GM23248 (cell line): Measurements from ENCODE around the gene PRDM1. TPM values are rescaled to one million over a fixed set of nuclear protein-coding genes. Genes with fewer than 3 reads are reported as not detected.

Experiments
- DNase-seq: peaks from one replicate; pipeline ENCODE4 v3.0.0-alpha.2; 2015
- H2AFZ ChIP-seq: fragments of 200-600 bp; sonication (generic); 2 replicates; pipeline ENCODE4 v1.6.1; 2016; ENCODE audit warnings: antibody characterized with exemption
- H3F3A ChIP-seq: fragments of 200-600 bp; sonication (generic); 2 replicates; pipeline ENCODE4 v1.6.1; 2016; ENCODE audit warnings: mild to moderate bottlenecking, antibody characterized with exemption, mixed run types; ENCODE audit not compliant: insufficient read depth
- H3K27ac ChIP-seq: fragments of 200-600 bp; sonication (generic); 2 replicates; pipeline ENCODE4 v1.5.1; 2016; ENCODE audit warnings: mild to moderate bottlenecking
- H3K27me3 ChIP-seq: fragments of 200-600 bp; sonication (generic); replicated peaks from 2 replicates; pipeline ENCODE4 v1.6.1; 2016; ENCODE audit warnings: mild to moderate bottlenecking; ENCODE audit not compliant: insufficient read depth
- H3K36me3 ChIP-seq: fragments of 200-600 bp; sonication (generic); 2 replicates; pipeline ENCODE4 v1.6.1; 2016; ENCODE audit warnings: low read depth, mild to moderate bottlenecking
- H3K4me1 ChIP-seq: fragments of 200-600 bp; sonication (generic); 2 replicates; pipeline ENCODE4 v1.6.1; 2016; ENCODE audit warnings: mild to moderate bottlenecking; ENCODE audit not compliant: insufficient read depth
- H3K4me2 ChIP-seq: fragments of 200-600 bp; sonication (generic); one replicate; pipeline ENCODE4 v1.6.1; 2016; ENCODE audit warnings: mild to moderate bottlenecking; ENCODE audit not compliant: unreplicated experiment
- H3K4me3 ChIP-seq: fragments of 200-600 bp; sonication (generic); 2 replicates; pipeline ENCODE4 v1.5.1; 2016; ENCODE audit warnings: mild to moderate bottlenecking
- H3K79me2 ChIP-seq: fragments of 200-600 bp; sonication (generic); 2 replicates; pipeline ENCODE4 v1.6.1; 2016; ENCODE audit warnings: mild to moderate bottlenecking; ENCODE audit not compliant: insufficient read depth
- H3K9ac ChIP-seq: fragments of 200-600 bp; sonication (generic); 2 replicates; pipeline ENCODE4 v1.6.1; 2016; ENCODE audit warnings: mild to moderate bottlenecking
- H3K9me2 ChIP-seq: fragments of 200-600 bp; sonication (generic); 2 replicates; pipeline ENCODE4 v1.6.1; 2016; ENCODE audit warnings: mixed run types, mild to moderate bottlenecking, moderate library complexity; ENCODE audit not compliant: insufficient read depth
- H3K9me3 ChIP-seq: fragments of 200-600 bp; sonication (generic); one replicate; pipeline ENCODE4 v1.6.1; 2017; ENCODE audit warnings: low read depth
- H4K20me1 ChIP-seq: fragments of 200-600 bp; sonication (generic); 2 replicates; pipeline ENCODE4 v1.6.0; 2016; ENCODE audit not compliant: insufficient read depth
- EZH2 ChIP-seq: fragments of 200-600 bp; sonication (generic); IDR thresholded peaks from 2 replicates; pipeline ENCODE4 v1.6.1; 2018; ENCODE audit warnings: antibody characterized with exemption, mild to moderate bottlenecking; ENCODE audit not compliant: insufficient read depth, poor library complexity, severe bottlenecking
- EZH2phosphoT487 ChIP-seq: fragments of 200-600 bp; sonication (generic); IDR thresholded peaks from 2 replicates; pipeline ENCODE4 v1.6.1; 2018; ENCODE audit warnings: antibody characterized with exemption, moderate library complexity, mild to moderate bottlenecking, low read depth; ENCODE audit not compliant: insufficient read depth
- WGBS, 2 experiments: methylation state at CpG; one replicate each; pipeline ENCODE4 v1.1.6; 2015 to 2017; ENCODE audit warnings: low lambda C conversion rate in 2 of 2, low coverage in 1 of 2; ENCODE audit errors: missing lambda C conversion rate in 2 of 2; 5-methylcytosine and 5-hydroxymethylcytosine counted together
- in situ Hi-C: fragments of 300-500 bp; cut with MboI; formaldehyde crosslinking; loops from 2 replicates; pipeline ENCODE4 v1.15.0; 2020
- polyA plus RNA-seq: library from polyadenylated mRNA; unstranded; fragments of >200 nt; fragmentation: Nextera tagmentation; extraction: Ambion mirVana; gene quantifications from 2 replicates; pipeline ENCODE4 v1.2.1, GENCODE V29; 2016
- total RNA-seq: library from RNA; depleted of rRNA; stranded (reverse); fragments of >200 nt; shearing (Covaris generic); gene quantifications from 2 replicates; pipeline ENCODE4 v1.2.3, GENCODE V29; 2014

The PRDM1 gene
- total and polyA plus RNA-seq, 2 experiments from 2014 or later, result 2.7 to 3.9 TPM

DNA sequence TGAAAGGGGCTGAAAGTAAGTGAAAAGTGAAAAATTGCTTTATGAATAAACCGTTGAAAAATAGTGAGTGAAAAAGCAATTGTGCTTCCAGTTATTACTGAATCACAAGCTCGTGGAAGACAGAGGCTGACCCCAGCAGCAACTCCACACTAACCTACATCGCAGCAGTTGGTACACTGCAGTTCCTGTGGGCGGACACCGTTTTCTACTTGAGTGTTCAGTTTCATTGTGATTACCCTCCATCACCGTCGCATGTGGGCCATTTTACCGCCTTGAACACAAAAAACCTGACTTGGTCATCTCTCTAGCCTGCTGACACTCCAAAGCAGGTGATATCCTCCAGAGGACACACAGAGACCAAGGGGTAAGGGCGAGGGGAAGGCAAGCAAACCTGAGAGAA, 28.4 kb downstream of the PRDM1 start:
- H3F3A ChIP-seq, result peaks cover 30% of the 10 kb centered on the region
- H3K27me3 ChIP-seq, result no peaks in the 10 kb centered on the region
- H3K4me2 ChIP-seq, result no peak overlapping the region
- no peaks in the 10 kb centered on the region for H3K9me3 ChIP-seq
- 94 to 98% methylated on average over 9 of the region's 9 CpGs for WGBS, 2 experiments
- no peaks in the 10 kb centered on the region; the same call in 1 of the 2 replicates for H3K36me3 ChIP-seq
- H3K4me3 ChIP-seq, result no peak overlapping the region
- H3K79me2 ChIP-seq, result no peaks in the 10 kb centered on the region
- no peak overlapping the region for H3K27ac ChIP-seq
- H3K9me2 ChIP-seq, result no peaks in the 10 kb centered on the region
- H3K9ac ChIP-seq, result no peak overlapping the region
- no peaks in the 10 kb centered on the region; the same call in 1 of the 2 replicates for H3K4me1 ChIP-seq
- in situ Hi-C loops, result no loop called here
- no peak for DNase-seq
- no peak for TF ChIP-seq EZH2
- no peak for TF ChIP-seq EZH2phosphoT487
- H2AFZ ChIP-seq, result no peak overlapping the region
- no peaks in the 10 kb centered on the region for H4K20me1 ChIP-seq

DNA sequence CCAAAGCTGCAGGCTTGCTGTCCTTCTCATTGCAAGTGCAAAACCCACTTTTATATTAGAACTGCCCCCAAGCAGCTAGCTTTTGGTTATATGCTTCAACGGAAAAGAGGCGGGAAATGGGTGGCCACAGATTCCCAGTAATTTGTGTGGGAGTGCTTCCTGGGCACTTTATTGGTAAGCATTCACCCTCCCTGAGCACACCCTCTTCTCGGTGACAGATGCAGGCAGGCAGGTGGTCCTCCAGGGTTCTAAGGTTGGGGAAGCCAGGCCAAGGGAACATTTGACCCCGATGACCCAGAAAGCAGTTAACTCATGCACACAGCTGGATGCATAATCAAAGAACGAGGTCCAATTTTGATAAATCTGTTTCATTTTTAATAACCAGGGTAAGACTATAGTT, 29.1 kb downstream of the PRDM1 start:
- H3K79me2 ChIP-seq, result no peaks in the 10 kb centered on the region
- no peaks in the 10 kb centered on the region for H4K20me1 ChIP-seq
- no peak overlapping the region for H3K9ac ChIP-seq
- no peaks in the 10 kb centered on the region; the same call in 1 of the 2 replicates for H3K4me1 ChIP-seq
- no peaks in the 10 kb centered on the region for H3K9me3 ChIP-seq
- H3K4me3 ChIP-seq, result no peak overlapping the region
- H2AFZ ChIP-seq, result no peak overlapping the region
- H3K4me2 ChIP-seq, result no peak overlapping the region
- H3K27me3 ChIP-seq, result no peaks in the 10 kb centered on the region
- no peak overlapping the region for H3K27ac ChIP-seq
- H3K9me2 ChIP-seq, result no peaks in the 10 kb centered on the region
- in situ Hi-C loops, result no loop called here
- H3F3A ChIP-seq, result peaks cover 22% of the 10 kb centered on the region
- WGBS, 2 experiments, result 72 to 75% methylated on average over 5 of the region's 5 CpGs
- DNase-seq, result no peak
- TF ChIP-seq EZH2 (no peak), EZH2phosphoT487 (no peak)
- H3K36me3 ChIP-seq, result no peaks in the 10 kb centered on the region

DNA sequence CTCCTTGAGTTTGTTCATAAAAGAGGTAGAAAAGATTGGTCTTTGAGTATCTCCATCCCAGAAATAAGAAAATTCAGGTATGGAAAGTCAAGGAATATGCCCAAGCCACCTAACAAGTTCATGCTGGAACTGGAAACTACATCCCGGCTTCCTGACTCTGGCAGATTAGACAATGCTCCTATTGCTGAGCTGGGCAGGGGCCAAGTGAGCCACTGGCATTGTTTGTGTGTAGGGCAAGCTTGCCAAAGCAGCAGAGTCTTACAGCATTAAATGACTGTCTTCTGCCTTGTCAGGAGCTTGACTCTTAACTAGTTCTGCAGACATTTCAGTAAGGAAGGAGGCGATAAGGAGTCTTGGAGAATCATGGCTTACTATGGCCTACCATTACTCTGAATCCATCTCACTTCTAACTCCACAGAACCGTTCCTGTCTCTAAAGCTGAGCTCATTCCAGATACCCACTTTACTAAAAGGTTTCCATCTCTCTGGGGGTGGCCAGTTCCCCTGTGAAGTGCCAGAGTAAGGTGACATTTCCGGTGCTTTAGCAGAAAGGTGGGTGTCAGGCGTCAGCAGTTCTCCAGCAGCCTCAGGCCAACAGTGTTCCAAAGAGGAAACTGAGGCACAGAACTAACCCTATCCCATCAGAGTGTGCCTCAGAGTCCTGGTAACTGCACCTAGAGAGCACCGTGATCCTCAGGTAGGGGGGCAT, 30.1 kb downstream of the PRDM1 start:
- Histone ChIP-seq H3F3A (peaks cover 13% of the 10 kb centered on the region; the same call in 1 of the 2 replicates), H3K79me2 (no peaks in the 10 kb centered on the region), H3K9me3 (no peaks in the 10 kb centered on the region), H3K4me3 (no peak overlapping the region), H2AFZ (no peak overlapping the region), H3K9ac (no peak overlapping the region), H3K27ac (no peak overlapping the region), H3K36me3 (no peaks in the 10 kb centered on the region), H4K20me1 (no peaks in the 10 kb centered on the region), H3K9me2 (no peaks in the 10 kb centered on the region), H3K4me1 (no peaks in the 10 kb centered on the region; the same call in 1 of the 2 replicates), H3K27me3 (no peaks in the 10 kb centered on the region), H3K4me2 (no peak overlapping the region)
- in situ Hi-C loops, result no loop called here
- TF ChIP-seq EZH2, result no peak
- TF ChIP-seq EZH2phosphoT487, result no peak
- peak; percentile 64 for DNase-seq
- WGBS, 2 experiments, result 81 to 82% methylated on average over 6 of the region's 6 CpGs

DNA sequence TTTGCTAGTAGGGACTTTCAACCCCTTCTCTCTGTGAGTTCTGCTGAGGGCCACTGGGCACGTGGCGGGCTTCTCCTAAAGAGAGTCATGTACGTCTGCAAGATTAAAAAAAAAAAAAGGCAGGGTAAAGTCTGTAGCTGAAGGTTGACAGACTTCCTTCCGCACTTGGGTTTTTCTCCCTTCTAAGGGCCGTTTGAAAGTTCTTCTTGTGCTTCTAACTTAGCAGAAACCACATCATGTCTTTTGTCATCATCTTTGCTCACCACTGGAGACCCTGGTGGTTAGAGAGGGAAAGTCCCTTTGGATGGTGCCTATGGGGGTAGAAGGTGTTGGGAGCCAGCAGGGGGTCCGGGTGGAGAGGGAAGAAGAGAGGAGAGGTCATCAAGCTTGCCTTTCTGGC, 31.4 kb downstream of the PRDM1 start:
- no peak overlapping the region for H3K4me3 ChIP-seq
- H3K36me3 ChIP-seq, result no peaks in the 10 kb centered on the region
- no peak for TF ChIP-seq EZH2
- TF ChIP-seq EZH2phosphoT487, result no peak
- H3K27ac ChIP-seq, result no peak overlapping the region
- no peaks in the 10 kb centered on the region; the same call in 1 of the 2 replicates for H3K4me1 ChIP-seq
- no peak overlapping the region for H2AFZ ChIP-seq
- in situ Hi-C loops, result no loop called here
- no peak overlapping the region for H3K9ac ChIP-seq
- no peaks in the 10 kb centered on the region for H3K27me3 ChIP-seq
- H3F3A ChIP-seq, result no peaks in the 10 kb centered on the region
- no peaks in the 10 kb centered on the region for H4K20me1 ChIP-seq
- no peaks in the 10 kb centered on the region for H3K79me2 ChIP-seq
- H3K9me2 ChIP-seq, result no peaks in the 10 kb centered on the region
- H3K9me3 ChIP-seq, result no peaks in the 10 kb centered on the region
- DNase-seq, result no peak
- 73 to 80% methylated on average over 6 of the region's 6 CpGs for WGBS, 2 experiments
- H3K4me2 ChIP-seq, result no peak overlapping the region
